ENCODE measurements around the gene ZBTB11. TPM values are rescaled to one million over a fixed set of nuclear protein-coding genes. Genes with fewer than 3 reads are reported as not detected.
"Not testable (repeated sequence)": the region's sequence is repeated elsewhere in the genome, so short reads cannot be mapped to it uniquely, and the experiment has no call there.

Gene ZBTB11
- total and polyA plus RNA-seq, 10 donors = 7.5 to 43.7 (median 25.1) TPM

- 42 to 56% (median 56%) methylated on average over 24 to 25 of the region's 25 CpGs for WGBS, 5 donors
- Histone ChIP-seq H3K4me1 (peaks cover 25 to 81% (median 49%) of the 10 kb centered on the region in 6 donors), H3K27ac (peak overlapping the region; percentile 85 to 96 (median 93)), H3K9me3 (no peaks in the 10 kb centered on the region), H3K4me3 (peak overlapping the region; percentile 47 to 80 (median 60)), H3K36me3 (peaks cover 2 to 34% (median 24%) of the 10 kb centered on the region in 6 donors), H3K27me3 (replicated peaks in 1 of 7) (no peaks in the 10 kb centered on the region)
- TF ChIP-seq POLR2A (IDR thresholded peaks at IDR 0.05) = no peak
- peak; percentile 85 for DNase-seq
- intact Hi-C loops (cut with DNase I; ENCODE audit: low total_unique reads) = loop anchor here (5.0 kb wide), 1 partner anchor 35 kb away; the partner anchor contains the start of gene CEP97
Measured at GRCh38 chr3:101687142-101687931, 10.4 kb upstream of the ZBTB11 start.

- peak overlapping the region; percentile 85 to 96 (median 93) for H3K27ac ChIP-seq
- 3 to 7% (median 4%) methylated on average over 11 of the region's 11 CpGs for WGBS, 5 donors
- intact Hi-C loops (cut with DNase I; ENCODE audit: low total_unique reads) = loop anchor here (5.0 kb wide), 1 partner anchor 36 kb away; the partner anchor contains the start of gene CEP97
Measured at GRCh38 chr3:101685870-101686307, 9.0 kb upstream of the ZBTB11 start.

GRCh38 chr3:101685050-101685400 lies 8.1 kb upstream of the ZBTB11 start:
- TF ChIP-seq POLR2A (IDR thresholded peaks at IDR 0.05) (no peak), CTCF (IDR thresholded peaks at IDR 0.05 in 8 of 11, conservative IDR thresholded peaks at IDR 0.05 in 3 of 11) (no peak), POLR2AphosphoS5 (IDR thresholded peaks at IDR 0.05) (no peak)
- H3K27me3 ChIP-seq (replicated peaks in 1 of 7) = no peaks in the 10 kb centered on the region
- H3K4me1 ChIP-seq = peaks cover 27 to 92% (median 60%) of the 10 kb centered on the region in 6 donors
- H3K27ac ChIP-seq = peak overlapping the region in 7 of 8 donors; percentile 16 to 96 (median 94)
- no peaks in the 10 kb centered on the region for H3K9me3 ChIP-seq
- DNase-seq = no peak
- H3K36me3 ChIP-seq = peaks cover 4 to 57% (median 47%) of the 10 kb centered on the region in 6 donors
- intact Hi-C loops (cut with DNase I; ENCODE audit: low total_unique reads) = loop anchor here (5.0 kb wide), 1 partner anchor 37 kb away; the partner anchor contains the start of gene CEP97
- H3K4me3 ChIP-seq = peak overlapping the region in 7 of 8 donors; percentile 47 to 80 (median 60)

More at GRCh38 chr3:101685870-101686307, 9.0 kb upstream of the ZBTB11 start:
- no peaks in the 10 kb centered on the region for H3K27me3 ChIP-seq (replicated peaks in 1 of 7)
- H3K4me3 ChIP-seq = peak overlapping the region; percentile 47 to 80 (median 60)
- peaks cover 4 to 49% (median 39%) of the 10 kb centered on the region in 6 donors for H3K36me3 ChIP-seq
- H3K4me1 ChIP-seq = peaks cover 27 to 93% (median 58%) of the 10 kb centered on the region in 6 donors
- H3K9me3 ChIP-seq = no peaks in the 10 kb centered on the region
- no peak for DNase-seq
- TF ChIP-seq POLR2A (IDR thresholded peaks at IDR 0.05) (no peak), CTCF (IDR thresholded peaks at IDR 0.05 in 8 of 11, conservative IDR thresholded peaks at IDR 0.05 in 3 of 11) (no peak), POLR2AphosphoS5 (IDR thresholded peaks at IDR 0.05) (no peak)

- Histone ChIP-seq H3K9me3 (no peaks in the 10 kb centered on the region), H3K4me3 (no peak overlapping the region), H3K4me1 (peaks cover 34 to 76% (median 59%) of the 10 kb centered on the region in 6 donors), H3K36me3 (peaks cover 4 to 67% (median 50%) of the 10 kb centered on the region in 6 donors), H3K27me3 (replicated peaks in 1 of 7) (no peaks in the 10 kb centered on the region), H3K27ac (no peak overlapping the region)
- TF ChIP-seq CTCF (IDR thresholded peaks at IDR 0.05 in 8 of 11, conservative IDR thresholded peaks at IDR 0.05 in 3 of 11) (no peak), POLR2AphosphoS5 (IDR thresholded peaks at IDR 0.05) (peak in 1 of 3 donors; percentile 38), POLR2A (IDR thresholded peaks at IDR 0.05) (no peak)
- intact Hi-C loops (cut with DNase I; ENCODE audit: low total_unique reads) = no loop called here
- DNase-seq = no peak
- WGBS, 5 donors = 89 to 93% (median 91%) methylated on average over 4 of the region's 4 CpGs
Measured at GRCh38 chr3:101680466-101680865, 3.5 kb upstream of the ZBTB11 start.

- 59 to 85% (median 73%) methylated on average over 2 of the region's 2 CpGs for WGBS, 5 donors
- H3K9me3 ChIP-seq = not testable (repeated sequence)
Measured at GRCh38 chr3:101678837-101679236, 1.9 kb upstream of the ZBTB11 start.

More at GRCh38 chr3:101678837-101679236, 1.9 kb upstream of the ZBTB11 start:
- H3K27me3 ChIP-seq (replicated peaks in 1 of 7); H3K4me3 ChIP-seq; DNase-seq; H3K27ac ChIP-seq: not testable (repeated sequence)
- Histone ChIP-seq H3K4me1 (peaks cover 29 to 76% (median 59%) of the 10 kb centered on the region in 6 donors), H3K36me3 (peaks cover 4 to 50% (median 41%) of the 10 kb centered on the region in 6 donors)
- intact Hi-C loops (cut with DNase I; ENCODE audit: low total_unique reads) = loop anchor here (10.0 kb wide), 1 partner anchor 104 kb away; the partner anchor contains the start of gene PCNP
